A549 (cell line): Measurements from ENCODE around the gene PCNX2.

Source experiments
- CBX8 ChIP-seq: fragments of 200-600 bp; sonication (generic); IDR thresholded peaks from 2 replicates; pipeline ENCODE4 v1.6.1; 2016
- CTCF ChIP-seq: fragments of >200 bp; sonication (Bioruptor Twin); formaldehyde crosslinking; IDR thresholded peaks from 3 replicates; pipeline ENCODE4 v1.5.1; 2016
- EHF ChIP-seq: fragments of 250-450 bp; sonication (Bioruptor Pico); IDR thresholded peaks from 2 replicates; pipeline ENCODE4 v1.5.0; 2020; ENCODE audit warnings: mild to moderate bottlenecking
- EHMT2 ChIP-seq: fragments of 200-600 bp; sonication (generic); IDR thresholded peaks from 2 replicates; pipeline ENCODE4 v1.6.1; 2016; ENCODE audit warnings: antibody characterized with exemption, low read depth, mild to moderate bottlenecking, moderate library complexity
- HDAC2 ChIP-seq: fragments of 200-600 bp; sonication (generic); IDR thresholded peaks from 2 replicates; pipeline ENCODE4 v1.6.1; 2016
- JUNB ChIP-seq: fragments of >200 bp; sonication (Bioruptor Twin); formaldehyde crosslinking; IDR thresholded peaks from 2 replicates; pipeline ENCODE4 v1.6.1; 2016
- KDM1A ChIP-seq: fragments of 200-600 bp; sonication (generic); IDR thresholded peaks from 2 replicates; pipeline ENCODE4 v1.6.1; 2016; ENCODE audit warnings: low read depth, mild to moderate bottlenecking
- MAX ChIP-seq: IDR thresholded peaks from 2 replicates; pipeline ENCODE4 v1.6.1; 2012
- POLR2A ChIP-seq: IDR thresholded peaks from 2 replicates; pipeline ENCODE4 v1.6.1; 2012; ENCODE audit warnings: mild to moderate bottlenecking, low read length
- TF ChIP-seq, protein P1 (sequence below): fragments of 200-600 bp; sonication (generic); IDR thresholded peaks from 2 replicates; pipeline ENCODE4 v1.6.1; 2016; ENCODE audit warnings: antibody characterized with exemption, mild to moderate bottlenecking, moderate library complexity
- TF ChIP-seq, protein P2 (sequence below): fragments of 250-450 bp; sonication (Bioruptor Pico); IDR thresholded peaks from 2 replicates; pipeline ENCODE4 v1.5.0; 2021; ENCODE audit warnings: mild to moderate bottlenecking, moderate library complexity, borderline replicate concordance

GRCh38 chr1:233006108-233006507 lies 289.4 kb downstream of the PCNX2 start:
- no peak for TF ChIP-seq CTCF
- TF ChIP-seq HDAC2 = no peak
- no peak for TF ChIP-seq EHMT2
- no peak for TF ChIP-seq POLR2A
- no peak for TF ChIP-seq MAX
- TF ChIP-seq, protein P1, sequence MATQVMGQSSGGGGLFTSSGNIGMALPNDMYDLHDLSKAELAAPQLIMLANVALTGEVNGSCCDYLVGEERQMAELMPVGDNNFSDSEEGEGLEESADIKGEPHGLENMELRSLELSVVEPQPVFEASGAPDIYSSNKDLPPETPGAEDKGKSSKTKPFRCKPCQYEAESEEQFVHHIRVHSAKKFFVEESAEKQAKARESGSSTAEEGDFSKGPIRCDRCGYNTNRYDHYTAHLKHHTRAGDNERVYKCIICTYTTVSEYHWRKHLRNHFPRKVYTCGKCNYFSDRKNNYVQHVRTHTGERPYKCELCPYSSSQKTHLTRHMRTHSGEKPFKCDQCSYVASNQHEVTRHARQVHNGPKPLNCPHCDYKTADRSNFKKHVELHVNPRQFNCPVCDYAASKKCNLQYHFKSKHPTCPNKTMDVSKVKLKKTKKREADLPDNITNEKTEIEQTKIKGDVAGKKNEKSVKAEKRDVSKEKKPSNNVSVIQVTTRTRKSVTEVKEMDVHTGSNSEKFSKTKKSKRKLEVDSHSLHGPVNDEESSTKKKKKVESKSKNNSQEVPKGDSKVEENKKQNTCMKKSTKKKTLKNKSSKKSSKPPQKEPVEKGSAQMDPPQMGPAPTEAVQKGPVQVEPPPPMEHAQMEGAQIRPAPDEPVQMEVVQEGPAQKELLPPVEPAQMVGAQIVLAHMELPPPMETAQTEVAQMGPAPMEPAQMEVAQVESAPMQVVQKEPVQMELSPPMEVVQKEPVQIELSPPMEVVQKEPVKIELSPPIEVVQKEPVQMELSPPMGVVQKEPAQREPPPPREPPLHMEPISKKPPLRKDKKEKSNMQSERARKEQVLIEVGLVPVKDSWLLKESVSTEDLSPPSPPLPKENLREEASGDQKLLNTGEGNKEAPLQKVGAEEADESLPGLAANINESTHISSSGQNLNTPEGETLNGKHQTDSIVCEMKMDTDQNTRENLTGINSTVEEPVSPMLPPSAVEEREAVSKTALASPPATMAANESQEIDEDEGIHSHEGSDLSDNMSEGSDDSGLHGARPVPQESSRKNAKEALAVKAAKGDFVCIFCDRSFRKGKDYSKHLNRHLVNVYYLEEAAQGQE = no peak
- no peak for TF ChIP-seq JUNB
- no peak for TF ChIP-seq CBX8
- no peak for TF ChIP-seq KDM1A
- TF ChIP-seq EHF (CRISPR knock-in tag) = no peak
- TF ChIP-seq, protein P2, sequence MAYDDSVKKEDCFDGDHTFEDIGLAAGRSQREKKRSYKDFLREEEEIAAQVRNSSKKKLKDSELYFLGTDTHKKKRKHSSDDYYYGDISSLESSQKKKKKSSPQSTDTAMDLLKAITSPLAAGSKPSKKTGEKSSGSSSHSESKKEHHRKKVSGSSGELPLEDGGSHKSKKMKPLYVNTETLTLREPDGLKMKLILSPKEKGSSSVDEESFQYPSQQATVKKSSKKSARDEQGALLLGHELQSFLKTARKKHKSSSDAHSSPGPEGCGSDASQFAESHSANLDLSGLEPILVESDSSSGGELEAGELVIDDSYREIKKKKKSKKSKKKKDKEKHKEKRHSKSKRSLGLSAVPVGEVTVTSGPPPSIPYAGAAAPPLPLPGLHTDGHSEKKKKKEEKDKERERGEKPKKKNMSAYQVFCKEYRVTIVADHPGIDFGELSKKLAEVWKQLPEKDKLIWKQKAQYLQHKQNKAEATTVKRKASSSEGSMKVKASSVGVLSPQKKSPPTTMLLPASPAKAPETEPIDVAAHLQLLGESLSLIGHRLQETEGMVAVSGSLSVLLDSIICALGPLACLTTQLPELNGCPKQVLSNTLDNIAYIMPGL (CRISPR knock-in tag) = no peak
